MCF 10A (cell line): ENCODE measurements around the gene TGFBI. TPM values are rescaled to one million over a fixed set of nuclear protein-coding genes. Genes with fewer than 3 reads are reported as not detected.

Experiments used
- BruUV-seq: library from RNA; stranded (reverse); fragments of 400-500 nt; replicated peaks from 2 replicates; lab custom pipeline; 2021; lab: Mats Ljungman, UMichigan
- CTCF ChIA-PET: fragments of 300-600 bp; sonication (Branson Sonifier 250); formaldehyde crosslinking; extraction: SDS; loops from one replicate; lab custom pipeline; 2021; ENCODE audit warnings: antibody characterized with exemption, inconsistent platforms; lab: Yijun Ruan, JAX
- POLR2A ChIA-PET: fragments of 300-600, 350-650 bp; sonication (Branson Sonifier 250); formaldehyde crosslinking; extraction: SDS; loops from one replicate; lab custom pipeline; 2020; ENCODE audit warnings: antibody characterized with exemption, inconsistent platforms; lab: Yijun Ruan, JAX
- DNase-seq: peaks from one replicate; pipeline ENCODE4 v3.0.0-alpha.2; 2018; ENCODE audit not compliant: unreplicated experiment
- H3K27ac Mint-ChIP-seq: one replicate; pipeline ENCODE4 v1.8.0; 2022; ENCODE audit warnings: mild to moderate bottlenecking, low read depth, mixed read lengths; ENCODE audit not compliant: unreplicated experiment
- H3K27me3 Mint-ChIP-seq: one replicate; pipeline ENCODE4 v1.8.0; 2022; ENCODE audit warnings: mixed read lengths; ENCODE audit not compliant: insufficient read depth, unreplicated experiment
- H3K36me3 Mint-ChIP-seq: one replicate; pipeline ENCODE4 v1.8.0; 2022; ENCODE audit warnings: mild to moderate bottlenecking, moderate library complexity, mixed read lengths; ENCODE audit not compliant: insufficient read depth, unreplicated experiment
- H3K4me1 Mint-ChIP-seq: one replicate; pipeline ENCODE4 v1.8.0; 2022; ENCODE audit warnings: mixed read lengths; ENCODE audit not compliant: insufficient read depth, unreplicated experiment
- H3K4me3 Mint-ChIP-seq: one replicate; pipeline ENCODE4 v1.8.0; 2022; ENCODE audit warnings: mild to moderate bottlenecking, moderate library complexity, mixed read lengths; ENCODE audit not compliant: unreplicated experiment
- H3K9me3 Mint-ChIP-seq: one replicate; pipeline ENCODE4 v1.8.0; 2022; ENCODE audit warnings: mixed read lengths; ENCODE audit not compliant: unreplicated experiment
- CTCF ChIP-seq: fragments of 200-600 bp; IDR thresholded peaks from one replicate; pipeline ENCODE4 v1.8.0; 2022; ENCODE audit warnings: antibody characterized with exemption, mild to moderate bottlenecking; ENCODE audit not compliant: unreplicated experiment
- intact Hi-C: fragments of 100-400 bp; cut with micrococcal nuclease; formaldehyde crosslinking; loops from 2 replicates; pipeline ENCODE4 v1.14.1; 2022
- total RNA-seq: library from RNA; stranded (reverse); gene quantifications from 2 replicates; pipeline ENCODE4 v1.2.3, GENCODE V29; 2022

TGFBI gene
- total RNA-seq, 1 experiment from 2014 or later: 892 TPM

DNA sequence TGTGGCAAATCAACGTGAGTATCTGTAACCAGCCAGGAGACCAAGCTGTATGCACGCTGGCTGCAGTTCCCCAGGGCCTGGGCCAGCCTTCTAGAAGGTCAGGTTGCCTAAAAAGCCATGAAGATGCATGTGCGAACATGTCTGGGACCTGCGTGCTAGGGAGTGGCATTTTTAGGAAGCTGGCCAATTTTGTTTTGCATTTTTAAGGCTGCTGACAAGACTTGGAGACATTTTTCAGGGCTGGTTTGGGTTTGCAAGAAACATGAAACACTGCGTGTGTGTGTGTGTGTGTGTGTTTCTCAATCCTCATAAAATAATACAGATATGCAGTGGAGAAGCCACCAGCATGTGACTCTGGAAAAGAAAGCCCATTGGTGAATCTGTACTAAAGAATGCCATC is 5.1 kb downstream of the TGFBI start:
- intact Hi-C loops: loop anchor here (1.0 to 2.0 kb wide), 2 partner anchors 27 to 89 kb away; no protein-coding TSS in a partner anchor
- POLR2A ChIA-PET: interaction anchor here (0.7 to 37.2 kb wide), 25 partner anchors 12 to 147 kb away, joined by 3 to 1604 read pairs (median 5); partner anchors contain the start of genes LECT2, SMAD5 and TGFBI
- DNase-seq: peak; percentile 98
- H3K36me3 Mint-ChIP-seq: peaks cover 81% of the 10 kb centered on the region
- CTCF ChIA-PET: interaction anchor here (0.6 to 18.0 kb wide), 19 partner anchors 9 to 1596 kb away, joined by 3 to 171 read pairs (median 5); no protein-coding TSS in a partner anchor
- H3K27ac Mint-ChIP-seq: peak overlapping the region; percentile 76
- peak overlapping the region; percentile 80 for H3K4me3 Mint-ChIP-seq
- BruUV-seq: no TSS peak
- TF ChIP-seq CTCF: no peak
- H3K27me3 Mint-ChIP-seq: no peaks in the 10 kb centered on the region
- H3K9me3 Mint-ChIP-seq: peaks cover 6% of the 10 kb centered on the region
- H3K4me1 Mint-ChIP-seq: peaks cover 78% of the 10 kb centered on the region

- TF ChIP-seq CTCF: no peak
- peak; percentile 60 for DNase-seq
- H3K9me3 Mint-ChIP-seq: peaks cover 6% of the 10 kb centered on the region
- no TSS peak for BruUV-seq
- peaks cover 78% of the 10 kb centered on the region for H3K4me1 Mint-ChIP-seq
- ChIA-PET POLR2A (interaction anchor here (0.7 to 37.2 kb wide), 20 partner anchors 11 to 121 kb away, joined by 3 to 1604 read pairs (median 6); partner anchors contain the start of genes LECT2, SMAD5 and TGFBI), CTCF (interaction anchor here (0.6 to 18.0 kb wide), 19 partner anchors 9 to 1059 kb away, joined by 3 to 171 read pairs (median 5); no protein-coding TSS in a partner anchor)
- no peaks in the 10 kb centered on the region for H3K27me3 Mint-ChIP-seq
- intact Hi-C loops: no loop called here
- H3K27ac Mint-ChIP-seq: peak overlapping the region; percentile 76
- H3K36me3 Mint-ChIP-seq: peaks cover 88% of the 10 kb centered on the region
- H3K4me3 Mint-ChIP-seq: peak overlapping the region; percentile 80
Observed at GRCh38 chr5:136034492-136034891, 5.7 kb downstream of the TGFBI start.

- BruUV-seq: no TSS peak
- POLR2A ChIA-PET: interaction anchor here (0.8 to 37.2 kb wide), 13 partner anchors 12 to 114 kb away, joined by 3 to 1604 read pairs (median 7); partner anchors contain the start of genes LECT2, SMAD5 and TGFBI
- peaks cover 6% of the 10 kb centered on the region for H3K9me3 Mint-ChIP-seq
- no peak for DNase-seq
- CTCF ChIA-PET: interaction anchor here (0.6 to 18.0 kb wide), 14 partner anchors 10 to 1059 kb away, joined by 3 to 171 read pairs (median 5); no protein-coding TSS in a partner anchor
- peaks cover 80% of the 10 kb centered on the region for H3K4me1 Mint-ChIP-seq
- peak overlapping the region; percentile 39 for H3K4me3 Mint-ChIP-seq
- peak overlapping the region; percentile 76 for H3K27ac Mint-ChIP-seq
- no peaks in the 10 kb centered on the region for H3K27me3 Mint-ChIP-seq
- peaks cover 92% of the 10 kb centered on the region for H3K36me3 Mint-ChIP-seq
- TF ChIP-seq CTCF: no peak
- intact Hi-C loops: no loop called here
Observed at GRCh38 chr5:136034984-136035383, 6.2 kb downstream of the TGFBI start.

DNA sequence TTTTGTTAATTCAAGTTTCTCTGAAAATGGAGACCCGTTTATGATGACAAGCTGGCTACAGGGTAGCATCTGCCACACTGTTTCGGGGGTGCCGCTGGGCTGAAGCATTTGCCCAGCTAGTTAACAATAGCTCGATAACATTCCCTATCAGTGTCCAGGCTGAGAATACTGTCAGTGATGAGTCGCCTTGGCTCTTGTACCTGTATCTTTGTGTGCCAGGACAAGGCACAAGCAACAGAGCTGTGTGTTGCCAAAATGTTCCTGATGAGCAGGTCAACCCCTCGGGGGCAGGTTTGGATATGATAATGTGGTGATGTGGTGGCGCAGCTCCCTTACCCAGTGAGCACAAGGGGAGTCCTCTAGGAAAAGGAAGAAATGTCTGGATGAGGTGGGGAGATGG is 7.0 kb downstream of the TGFBI start:
- Mint-ChIP-seq H3K4me1 (peaks cover 80% of the 10 kb centered on the region), H3K27me3 (no peaks in the 10 kb centered on the region), H3K36me3 (peaks cover 97% of the 10 kb centered on the region), H3K27ac (peak overlapping the region; percentile 76), H3K9me3 (peaks cover 6% of the 10 kb centered on the region), H3K4me3 (peak overlapping the region; percentile 30)
- ChIA-PET CTCF (interaction anchor here (0.7 to 18.0 kb wide), 11 partner anchors 9 to 176 kb away, joined by 3 to 171 read pairs (median 5); no protein-coding TSS in a partner anchor), POLR2A (interaction anchor here (0.6 to 37.2 kb wide), 14 partner anchors 10 to 1057 kb away, joined by 3 to 1604 read pairs (median 5); partner anchors contain the start of genes SMAD5 and TGFBI)
- BruUV-seq: no TSS peak
- no peak for TF ChIP-seq CTCF
- peak; percentile 31 for DNase-seq
- intact Hi-C loops: no loop called here
